Stimulated activated CD8-positive, alpha-beta memory T cell treated with anti-CD3 and anti-CD28 coated beads, Interleukin-7, amount 100 ng/mL, for 48 hours (primary cell): Measurements from ENCODE around the gene AAMP.
A peak's percentile ranks its signal among the peaks of the same experiment; 100 is the strongest.

Experiments used
- DNase-seq, 2 donors: peaks; one replicate each; pipeline ENCODE4 v3.0.0-alpha.2; 2020; ENCODE audit warnings: low read depth in 1 of 2; ENCODE audit errors: extremely low read depth in 1 of 2

AAMP gene

GRCh38 chr2:218294430-218295022 is 24.6 kb upstream of the AAMP start:
- no peak for DNase-seq

- no peak for DNase-seq
These were observed 23.9 kb upstream of the AAMP start for GRCh38 chr2:218293715-218294429.

GRCh38 chr2:218292048-218293014 is 22.4 kb upstream of the AAMP start, which contains the start of gene TMBIM1:
TSS of gene TMBIM1 (minus strand) at chr2:218292503. CDS start at chr2:218282141, 10,362 bp downstream.
- DNase-seq = peak in 1 of 2 donors; percentile 70

GRCh38 chr2:218291318-218292047 is 21.5 kb upstream of the AAMP start:
- DNase-seq = no peak

- no peak for DNase-seq
These were observed 20.7 kb upstream of the AAMP start for GRCh38 chr2:218290316-218291261.

- DNase-seq = no peak
These were observed 19.8 kb upstream of the AAMP start for GRCh38 chr2:218289639-218290315.

GRCh38 chr2:218286570-218287459 is 16.9 kb upstream of the AAMP start:
- DNase-seq = peak; percentile 64 to 82

GRCh38 chr2:218285604-218286003 is 15.7 kb upstream of the AAMP start:
- DNase-seq = no peak

- peak; percentile 36 to 62 for DNase-seq
These were observed 14.3 kb upstream of the AAMP start for GRCh38 chr2:218284106-218284811.

GRCh38 chr2:218282173-218282991 is 12.4 kb upstream of the AAMP start:
- DNase-seq = no peak

- no peak for DNase-seq
These were observed 11.5 kb upstream of the AAMP start for GRCh38 chr2:218281449-218281848.

- no peak for DNase-seq
These were observed 10.4 kb upstream of the AAMP start for GRCh38 chr2:218280260-218280870.

GRCh38 chr2:218278531-218279360 is 8.8 kb upstream of the AAMP start:
- no peak for DNase-seq

GRCh38 chr2:218277921-218278320 is 8.0 kb upstream of the AAMP start:
- no peak for DNase-seq
